GM12878 (cell line): ENCODE data around the gene ZNF121. TPM values are rescaled to one million over a fixed set of nuclear protein-coding genes. Genes with fewer than 3 reads are reported as not detected.

Source experiments
- BHLHE40 ChIP-seq, 2 experiments: fragments of 450-650 bp in 1 of 2; IDR thresholded peaks; 2 replicates each; pipeline ENCODE4 v1.6.1; 2011 to 2017; ENCODE audit warnings: low read depth in 2 of 2, borderline replicate concordance in 1 of 2, improper control_type of control experiment in 1 of 2, low read length in 1 of 2, mild to moderate bottlenecking in 1 of 2
- CBFB ChIP-seq: IDR thresholded peaks from 2 replicates; pipeline ENCODE4 v1.6.1; 2016; ENCODE audit warnings: antibody characterized with exemption, low read depth
- CEBPB ChIP-seq, 2 experiments: fragments of 150-350 bp in 1 of 2; IDR thresholded peaks; 2 replicates each; pipeline ENCODE4 v1.6.1; 2012 to 2014; ENCODE audit warnings: low read depth in 2 of 2, low read length in 2 of 2, borderline replicate concordance in 1 of 2, inconsistent platforms in 1 of 2
- CHD1 ChIP-seq: IDR thresholded peaks from 2 replicates; pipeline ENCODE4 v1.6.1; 2012; ENCODE audit warnings: low read depth, low read length, improper control_type of control experiment
- CHD2 ChIP-seq: IDR thresholded peaks from 2 replicates; pipeline ENCODE4 v1.6.1; 2011; ENCODE audit warnings: low read depth, low read length, improper control_type of control experiment, borderline replicate concordance
- CREB1 ChIP-seq: IDR thresholded peaks from 2 replicates; pipeline ENCODE4 v1.6.1; 2012; ENCODE audit warnings: low read depth, mild to moderate bottlenecking, inconsistent platforms
- EGR1 ChIP-seq, 2 experiments: IDR thresholded peaks; 1 replicate in 1 of 2; 2 replicates in 1 of 2; pipeline ENCODE4 v1.6.1; 2011 to 2012; ENCODE audit warnings: low read depth in 2 of 2, low read length in 2 of 2, borderline replicate concordance in 1 of 2, mild to moderate bottlenecking in 1 of 2, moderate library complexity in 1 of 2
- FOXK2 ChIP-seq: fragments of 450-650 bp; IDR thresholded peaks from 2 replicates; pipeline ENCODE4 v1.6.1; 2017; ENCODE audit warnings: mild to moderate bottlenecking, moderate library complexity
- HDAC2 ChIP-seq: fragments of 200-600 bp; sonication (generic); IDR thresholded peaks from 2 replicates; pipeline ENCODE4 v1.6.1; 2017
- HDAC6 ChIP-seq: fragments of 200-600 bp; sonication (generic); IDR thresholded peaks from one replicate; pipeline ENCODE4 v1.8.0; 2017; ENCODE audit warnings: antibody characterized with exemption; ENCODE audit not compliant: unreplicated experiment
- HDGF ChIP-seq: fragments of 450-650 bp; IDR thresholded peaks from 2 replicates; pipeline ENCODE4 v1.6.1; 2016; ENCODE audit warnings: antibody characterized with exemption
- IKZF2 ChIP-seq, 2 experiments: fragments of 450-650 bp; IDR thresholded peaks; 2 replicates each; pipeline ENCODE4 v1.6.1; 2017; ENCODE audit warnings: mild to moderate bottlenecking in 2 of 2, moderate library complexity in 2 of 2
- KLF5 ChIP-seq: fragments of 450-650 bp; IDR thresholded peaks from 2 replicates; pipeline ENCODE4 v1.6.1; 2014; ENCODE audit warnings: mild to moderate bottlenecking; ENCODE audit not compliant: partially characterized antibody
- MTA3 ChIP-seq: IDR thresholded peaks from 2 replicates; pipeline ENCODE4 v1.6.1; 2012; ENCODE audit warnings: low read length, inconsistent platforms, borderline replicate concordance
- POLR2A ChIP-seq: IDR thresholded peaks from 2 replicates; pipeline ENCODE4 v1.6.1; 2011; ENCODE audit warnings: low read depth, mild to moderate bottlenecking, low read length
- POLR2AphosphoS5 ChIP-seq: IDR thresholded peaks from 2 replicates; pipeline ENCODE4 v1.6.1; 2011; ENCODE audit warnings: mild to moderate bottlenecking, low read length, inconsistent platforms
- RBBP5 ChIP-seq: fragments of 200-600 bp; sonication (generic); conservative IDR thresholded peaks from 2 replicates; pipeline ENCODE4 v1.6.1; 2016
- RCOR1 ChIP-seq: conservative IDR thresholded peaks from 2 replicates; pipeline ENCODE4 v1.6.1; 2012; ENCODE audit warnings: low read depth, low read length, improper control_type of control experiment
- RELA ChIP-seq: fragments of 450-650 bp; IDR thresholded peaks from 2 replicates; pipeline ENCODE4 v1.8.0; 2014; ENCODE audit warnings: borderline replicate concordance; ENCODE audit not compliant: partially characterized antibody
- RFX5 ChIP-seq: IDR thresholded peaks from 2 replicates; pipeline ENCODE4 v1.6.1; 2011; ENCODE audit warnings: low read depth, low read length, improper control_type of control experiment
- RUNX3 ChIP-seq: IDR thresholded peaks from 2 replicates; pipeline ENCODE4 v1.6.1; 2012; ENCODE audit warnings: low read length, inconsistent platforms
- SIN3A ChIP-seq: IDR thresholded peaks from 2 replicates; pipeline ENCODE4 v1.6.1; 2012; ENCODE audit warnings: low read depth, low read length, improper control_type of control experiment
- SMC3 ChIP-seq: IDR thresholded peaks from 2 replicates; pipeline ENCODE4 v1.6.1; 2011; ENCODE audit warnings: low read length, improper control_type of control experiment, borderline replicate concordance
- SREBF2 ChIP-seq: IDR thresholded peaks from 2 replicates; pipeline ENCODE4 v1.6.1; 2012; ENCODE audit warnings: mild to moderate bottlenecking, low read length
- STAT3 ChIP-seq: IDR thresholded peaks from 2 replicates; pipeline ENCODE4 v1.6.1; 2011; ENCODE audit warnings: low read depth, low read length, improper control_type of control experiment
- TAF1 ChIP-seq: IDR thresholded peaks from 2 replicates; pipeline ENCODE4 v1.6.1; 2011; ENCODE audit warnings: mild to moderate bottlenecking, low read depth, low read length, borderline replicate concordance
- YY1 ChIP-seq: IDR thresholded peaks from 2 replicates; pipeline ENCODE4 v1.6.1; 2011; ENCODE audit warnings: low read depth, mild to moderate bottlenecking, low read length
- ZNF217 ChIP-seq: fragments of 450-650 bp; IDR thresholded peaks from 2 replicates; pipeline ENCODE4 v1.6.1; 2017; ENCODE audit warnings: antibody characterized with exemption, mild to moderate bottlenecking
- ZNF274 ChIP-seq: IDR thresholded peaks from one replicate; pipeline ENCODE4 v1.8.0; 2011; ENCODE audit not compliant: insufficient read length, insufficient read depth
- ZZZ3 ChIP-seq: IDR thresholded peaks from 2 replicates; pipeline ENCODE4 v1.6.1; 2011; ENCODE audit warnings: low read depth; ENCODE audit not compliant: control insufficient read depth, insufficient read length
- polyA plus RNA-seq, 11 experiments: library from polyadenylated mRNA; depleted of rRNA in 4 of 11; unstranded in 6 of 11; stranded (reverse) in 5 of 11; fragments of >200 nt; fragmentation: Nextera tagmentation in 4 of 11; fragmentation: Illumina TruSeq in 1 of 11; extraction: Ambion mirVana in 4 of 11; extraction: Trizol in 1 of 11; gene quantifications; 1 replicate in 1 of 11; 2 replicates in 10 of 11; pipeline versions ENCODE4 v1.2.1 to v1.2.3, GENCODE V29; 2011 to 2016; ENCODE audit warnings: inconsistent platforms in 2 of 11, missing spikeins in 2 of 11, low read depth in 1 of 11
- total RNA-seq, 4 experiments: library from RNA; depleted of rRNA in 3 of 4; stranded (reverse); fragments of >200 nt in 3 of 4; fragmentation: Illumina TruSeq in 1 of 4; extraction: Trizol in 1 of 4; gene quantifications; 2 replicates each; pipeline versions ENCODE4 v1.2.1 to v1.2.3, GENCODE V29; 2013 to 2021
- TF ChIP-seq, protein P1 (sequence below): IDR thresholded peaks from 2 replicates; pipeline ENCODE4 v1.6.1; 2011; ENCODE audit warnings: mild to moderate bottlenecking, low read depth, low read length, moderate library complexity; ENCODE audit not compliant: insufficient replicate concordance
- TF ChIP-seq, protein P2 (sequence below): fragments of 450-650 bp; IDR thresholded peaks from 2 replicates; pipeline ENCODE4 v1.6.1; 2016; ENCODE audit warnings: mild to moderate bottlenecking

Gene ZNF121
- total and polyA plus RNA-seq, 10 of the 15 experiments (the other 5 are each of a cell fraction or from before 2014, with no cell fraction given): 4.8 to 75.0 (median 17.7) TPM

DNA sequence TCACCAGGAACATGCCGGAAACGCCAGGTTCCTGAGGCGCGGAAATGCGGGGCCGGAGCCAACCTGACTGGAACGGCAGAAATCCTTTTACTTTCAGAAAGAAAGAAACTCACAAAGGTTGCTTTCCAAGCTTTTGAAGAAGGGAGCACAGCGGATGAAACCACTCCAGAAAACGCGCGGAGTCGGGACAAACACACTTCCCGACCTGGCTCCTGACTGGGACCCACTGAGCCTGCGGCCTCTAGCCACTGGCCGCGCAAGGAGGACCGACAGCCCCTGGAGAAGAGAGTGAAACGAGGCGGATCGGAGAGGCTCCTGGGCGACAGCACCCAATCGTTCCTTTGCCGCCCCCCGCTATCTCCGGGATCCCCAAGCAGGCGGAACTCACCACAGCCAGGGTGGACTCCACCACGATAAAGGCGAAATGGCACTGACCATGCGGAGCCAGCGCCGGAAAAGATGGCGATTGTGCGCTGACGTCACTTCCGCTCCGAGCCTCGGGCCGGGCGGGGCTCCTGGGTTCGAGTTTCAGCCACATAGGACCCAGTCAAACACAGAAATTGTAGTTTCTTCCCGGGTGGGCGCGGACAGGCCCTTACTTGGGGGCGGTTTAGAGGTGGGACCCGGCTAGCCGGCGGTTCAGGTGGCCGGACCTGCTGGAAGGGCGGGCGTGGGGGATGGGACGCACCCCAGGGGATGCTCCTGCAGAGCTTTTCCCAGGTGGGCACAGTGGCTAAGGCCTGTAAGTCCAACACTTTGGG, at the start of gene ZNF121 (continued):
- TF ChIP-seq HDGF (no peak), KLF5 (no peak), ZNF217 (0 out of 2 replicates have a peak, but pooled peaks have one; percentile 20), HDAC2 (no peak), POLR2A (peak; percentile 98), CREB1 (peak; percentile 93), ZNF274 (no peak), CHD1 (0 out of 2 replicates have a peak, but pooled peaks have one; percentile 81), FOXK2 (no peak), BHLHE40 (IDR thresholded peaks at IDR 0.05; ENCODE audit: borderline replicate concordance in 1 of 2, low read depth in 2 of 2, low read length in 1 of 2) (peak; percentile 16 to 35; a peak in 2 of 4 replicates), SIN3A (peak; percentile 81; the same call in 1 of the 2 replicates), POLR2AphosphoS5 (peak; percentile 97), EGR1 (IDR thresholded peaks at IDR 0.05; ENCODE audit: borderline replicate concordance in 1 of 2, low read depth in 2 of 2, low read length in 2 of 2) (no peak), YY1 (peak; percentile 98), RUNX3 (peak; percentile 62; the same call in 1 of the 2 replicates), CEBPB (IDR thresholded peaks at IDR 0.05; ENCODE audit: borderline replicate concordance in 1 of 2, low read depth in 2 of 2, low read length in 2 of 2) (no peak), TAF1 (peak; percentile 91), CBFB (peak; percentile 57; the same call in 1 of the 2 replicates), RBBP5 (no peak), RCOR1 (0 out of 2 replicates have a peak, but pooled peaks have one; percentile 59), HDAC6 (no peak), MTA3 (no peak), RELA (no peak), SREBF2 (no peak), SMC3 (no peak), RFX5 (peak; percentile 51; the same call in 1 of the 2 replicates), ZZZ3 (no peak), IKZF2 (IDR thresholded peaks at IDR 0.05) (peak in 1 of 2 experiments; percentile 42; a peak in 1 of 4 replicates), STAT3 (no peak), CHD2 (peak; percentile 64; the same call in 1 of the 2 replicates)
- TF ChIP-seq, protein P1, sequence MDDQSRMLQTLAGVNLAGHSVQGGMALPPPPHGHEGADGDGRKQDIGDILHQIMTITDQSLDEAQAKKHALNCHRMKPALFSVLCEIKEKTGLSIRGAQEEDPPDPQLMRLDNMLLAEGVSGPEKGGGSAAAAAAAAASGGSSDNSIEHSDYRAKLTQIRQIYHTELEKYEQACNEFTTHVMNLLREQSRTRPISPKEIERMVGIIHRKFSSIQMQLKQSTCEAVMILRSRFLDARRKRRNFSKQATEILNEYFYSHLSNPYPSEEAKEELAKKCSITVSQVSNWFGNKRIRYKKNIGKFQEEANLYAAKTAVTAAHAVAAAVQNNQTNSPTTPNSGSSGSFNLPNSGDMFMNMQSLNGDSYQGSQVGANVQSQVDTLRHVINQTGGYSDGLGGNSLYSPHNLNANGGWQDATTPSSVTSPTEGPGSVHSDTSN: no peak
- TF ChIP-seq, protein P2, sequence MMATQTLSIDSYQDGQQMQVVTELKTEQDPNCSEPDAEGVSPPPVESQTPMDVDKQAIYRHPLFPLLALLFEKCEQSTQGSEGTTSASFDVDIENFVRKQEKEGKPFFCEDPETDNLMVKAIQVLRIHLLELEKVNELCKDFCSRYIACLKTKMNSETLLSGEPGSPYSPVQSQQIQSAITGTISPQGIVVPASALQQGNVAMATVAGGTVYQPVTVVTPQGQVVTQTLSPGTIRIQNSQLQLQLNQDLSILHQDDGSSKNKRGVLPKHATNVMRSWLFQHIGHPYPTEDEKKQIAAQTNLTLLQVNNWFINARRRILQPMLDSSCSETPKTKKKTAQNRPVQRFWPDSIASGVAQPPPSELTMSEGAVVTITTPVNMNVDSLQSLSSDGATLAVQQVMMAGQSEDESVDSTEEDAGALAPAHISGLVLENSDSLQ: no peak
